HPDE6-E6E7 (cell line): ENCODE measurements around the gene KRT33B.
A peak's percentile ranks its signal among the peaks of the same experiment; 100 is the strongest.

Experiments used
- DNase-seq: peaks from one replicate; pipeline ENCODE4 v3.0.0; 2011; ENCODE audit warnings: missing footprints; ENCODE audit errors: extremely low spot score

The KRT33B gene

DNA sequence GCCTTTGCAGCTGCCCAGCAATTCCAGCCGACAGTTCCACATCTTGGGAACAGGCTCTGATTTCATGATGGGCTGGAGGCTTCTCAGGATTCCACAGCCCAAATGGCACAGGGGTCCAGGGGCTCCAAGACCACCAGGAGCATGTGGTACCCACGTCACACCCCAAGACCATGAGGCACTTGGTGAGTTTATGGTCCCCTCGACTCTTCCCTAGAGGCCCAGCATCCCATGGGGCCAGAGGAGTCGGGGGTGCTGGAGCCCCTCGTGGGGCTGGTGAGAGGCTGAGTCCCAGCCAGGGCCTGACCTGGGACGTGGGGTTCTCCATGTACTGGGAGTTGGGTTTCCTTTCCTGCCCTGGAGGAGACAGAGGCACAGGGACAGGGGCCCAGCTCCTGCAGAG lies 44.0 kb downstream of the KRT33B start:
- no peak for DNase-seq

DNA sequence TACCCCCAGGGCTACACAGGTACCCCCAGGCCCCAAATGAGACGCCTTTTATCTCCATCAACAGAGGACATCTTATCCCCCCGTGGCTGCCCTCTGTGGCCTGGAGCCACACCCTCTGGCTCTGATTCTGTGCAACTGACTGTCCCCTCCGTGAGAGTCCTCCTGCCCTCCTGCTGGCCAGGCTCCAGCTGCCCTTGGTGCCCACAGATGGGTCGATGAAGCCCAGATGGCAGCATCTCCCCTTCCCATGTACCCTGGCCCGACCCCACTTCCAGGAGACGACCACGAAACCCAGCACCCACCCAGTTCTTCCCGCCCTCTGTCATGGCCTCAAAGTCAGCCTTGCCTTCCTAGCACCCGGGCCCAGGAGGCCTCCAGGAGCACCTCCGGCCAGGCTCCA lies 44.5 kb downstream of the KRT33B start:
- DNase-seq, result no peak

DNA sequence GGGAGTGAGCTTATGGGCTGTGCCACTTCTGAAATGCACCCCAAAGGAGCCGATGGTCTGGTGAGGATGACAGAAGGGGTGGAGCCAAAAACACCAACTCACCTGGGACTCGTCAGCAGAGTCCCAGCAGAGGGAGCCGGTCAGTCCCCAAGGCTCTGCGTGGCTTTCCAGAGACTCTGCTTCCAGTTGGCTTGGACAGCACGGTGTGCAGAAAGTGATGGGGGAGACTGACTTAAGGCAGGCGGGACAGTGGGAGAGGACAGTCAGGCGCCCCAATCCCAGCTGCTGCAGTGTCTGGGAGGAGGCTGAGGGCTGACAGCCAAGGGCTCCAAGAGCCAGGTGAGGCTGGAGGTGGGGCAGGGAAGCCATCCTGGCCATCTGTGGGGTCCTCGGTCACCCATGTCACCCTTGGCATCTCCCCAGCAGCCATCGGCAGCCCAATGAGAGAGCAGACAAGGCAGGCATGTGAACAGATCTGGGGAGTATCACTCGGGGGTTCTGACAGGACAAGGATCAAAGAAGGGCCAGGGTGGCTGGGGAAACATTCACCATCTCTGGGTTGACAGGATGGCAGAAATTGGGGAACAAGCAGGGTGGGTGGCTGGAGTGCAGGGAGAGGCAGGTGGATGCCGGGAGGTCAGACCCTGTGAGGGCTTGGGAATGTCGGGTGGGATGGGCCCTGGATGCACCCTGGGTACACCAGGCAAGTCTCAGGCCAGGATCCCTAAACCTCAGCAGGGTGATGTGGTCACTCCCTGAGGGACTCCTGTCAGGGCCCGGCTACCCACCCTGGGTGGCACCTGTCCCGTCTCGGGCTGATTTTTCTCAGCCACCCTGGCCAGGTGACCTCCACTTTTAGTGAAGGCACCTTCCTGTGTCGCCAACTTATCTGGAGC lies 45.2 kb downstream of the KRT33B start:
- peak; percentile 61 for DNase-seq

DNA sequence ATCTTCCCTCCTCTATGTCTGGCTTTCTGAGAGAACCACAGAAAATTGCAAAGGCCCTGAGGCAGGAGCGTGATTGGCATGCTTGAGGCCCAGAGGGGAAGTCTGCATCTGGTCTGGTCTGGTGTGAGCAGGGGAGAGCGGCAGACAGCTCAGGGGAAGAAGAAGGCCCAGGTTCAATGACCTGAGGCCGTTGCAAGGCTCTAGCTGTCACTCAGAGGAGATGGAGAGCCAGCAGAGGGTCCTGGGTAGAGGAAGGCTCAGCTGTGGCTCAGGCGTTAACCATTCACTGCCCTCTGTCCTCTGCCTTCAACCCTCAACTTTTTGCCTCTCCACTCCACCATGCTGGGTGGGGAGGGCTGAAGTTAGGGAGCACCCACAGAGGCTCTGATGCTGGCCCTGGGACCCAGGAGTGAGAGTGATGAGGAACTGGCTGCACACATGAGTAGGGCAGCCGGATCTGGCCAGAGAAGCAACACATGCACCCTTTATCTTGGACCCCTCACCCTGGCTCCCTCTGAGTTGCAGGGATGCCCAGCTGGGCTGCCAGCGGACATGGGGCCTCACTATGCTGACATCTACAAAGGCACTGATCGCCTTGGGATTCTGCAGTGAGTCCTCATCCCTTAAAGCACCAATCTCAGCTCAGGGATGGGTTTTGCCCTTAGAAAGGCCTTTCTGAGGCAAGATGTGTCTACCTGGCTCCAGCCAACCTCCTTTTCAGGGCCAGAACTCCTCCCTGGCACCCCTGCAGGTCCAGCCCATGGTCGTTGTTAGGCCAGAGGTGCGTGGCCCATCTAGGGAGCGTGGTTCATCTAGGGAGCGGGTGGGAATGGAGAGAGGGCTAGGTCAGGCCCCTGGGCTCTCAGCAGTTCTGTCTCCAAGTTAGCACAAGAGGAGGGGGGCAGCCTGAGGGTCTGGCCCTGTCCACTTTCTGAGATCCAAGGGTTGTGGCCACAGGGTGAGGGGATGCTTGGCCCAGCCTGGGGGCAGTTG lies 46.4 kb downstream of the KRT33B start:
- DNase-seq, result no peak

DNA sequence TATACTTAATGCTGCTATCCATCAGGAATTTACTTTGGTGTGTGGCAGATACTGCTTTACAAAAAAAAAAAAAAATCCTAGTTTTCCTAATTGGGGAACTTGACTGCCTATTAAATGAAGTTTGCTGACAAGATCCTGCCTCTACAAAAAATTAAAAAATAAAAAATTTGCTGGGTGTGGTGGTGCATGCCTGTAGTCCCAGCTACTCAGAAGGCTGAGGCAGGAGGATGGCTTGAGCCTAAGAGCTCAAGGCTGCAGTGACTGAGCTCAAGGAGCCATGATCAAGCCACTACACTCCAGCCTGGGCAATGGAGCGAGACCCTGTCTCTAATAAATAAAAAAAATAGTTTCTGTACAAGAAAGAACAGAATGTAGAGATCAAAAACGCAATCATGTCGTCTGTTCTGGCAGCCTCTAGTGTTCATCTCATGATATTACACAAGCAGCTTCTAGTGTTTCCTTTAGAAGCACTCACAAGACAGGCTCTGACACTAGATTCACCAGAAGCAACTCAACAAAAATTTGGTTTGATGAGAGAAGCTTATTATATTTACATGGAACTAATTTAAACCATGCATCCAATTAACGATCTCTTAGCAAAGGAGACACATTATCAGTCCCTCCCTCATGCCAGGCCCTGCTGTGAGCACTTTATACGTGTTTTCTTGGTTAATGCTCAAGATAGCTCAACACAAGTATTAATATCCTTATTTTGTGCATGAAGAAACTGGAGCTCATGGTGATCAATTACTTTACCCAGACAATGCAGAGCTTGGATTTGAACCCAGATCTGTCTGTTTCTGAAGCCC lies 47.3 kb downstream of the KRT33B start:
- DNase-seq, result peak; percentile 45

DNA sequence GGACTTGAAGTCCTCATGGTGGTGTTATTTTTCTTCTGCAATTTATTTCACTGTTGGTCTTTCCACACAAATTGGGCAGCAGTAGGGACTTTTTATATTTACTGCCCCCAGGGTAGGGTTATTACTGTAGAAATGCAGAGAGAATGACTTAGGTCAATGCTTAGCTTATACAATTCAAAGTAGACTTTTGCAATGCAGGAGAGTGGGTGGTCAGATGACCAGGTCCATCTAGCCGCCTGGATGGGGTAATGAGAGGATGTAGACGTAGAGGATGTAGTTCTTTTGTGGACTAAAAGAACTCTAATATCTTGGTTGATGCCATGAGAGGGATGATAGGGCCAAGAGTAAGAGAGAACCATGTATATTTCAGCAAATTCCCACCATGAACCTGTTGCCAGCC lies 51.4 kb downstream of the KRT33B start:
- no peak for DNase-seq

DNA sequence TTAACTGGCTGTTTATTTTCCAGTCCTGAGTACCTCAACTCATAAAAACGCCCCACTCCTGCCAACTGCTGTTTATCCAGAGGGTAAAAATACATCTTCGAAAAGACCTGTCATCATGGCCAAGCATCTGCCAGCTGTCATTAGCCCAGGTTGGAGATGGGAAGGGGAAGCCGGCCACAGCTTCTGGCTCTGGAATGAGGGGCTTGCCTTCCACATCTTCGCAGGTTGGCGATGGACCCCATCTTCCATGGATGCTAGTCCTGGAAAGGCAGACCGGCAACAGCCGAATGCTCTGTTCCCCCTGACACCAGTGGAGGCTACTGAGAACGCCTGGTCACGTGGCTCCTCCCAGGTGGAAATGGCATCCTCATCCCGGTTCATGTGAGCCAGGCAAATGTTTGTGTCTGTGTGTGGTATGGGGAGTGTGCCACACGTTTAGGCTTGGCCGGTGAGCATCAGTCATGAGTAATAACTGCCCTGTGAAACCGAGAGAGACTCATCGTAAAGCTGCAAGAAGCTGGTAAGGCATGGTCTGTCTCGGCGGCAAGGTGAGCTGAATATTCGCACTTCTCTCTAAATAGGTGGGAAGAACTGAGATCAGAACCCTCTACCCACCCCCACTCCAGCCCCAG lies 53.7 kb downstream of the KRT33B start:
- peak; percentile 46 for DNase-seq

DNA sequence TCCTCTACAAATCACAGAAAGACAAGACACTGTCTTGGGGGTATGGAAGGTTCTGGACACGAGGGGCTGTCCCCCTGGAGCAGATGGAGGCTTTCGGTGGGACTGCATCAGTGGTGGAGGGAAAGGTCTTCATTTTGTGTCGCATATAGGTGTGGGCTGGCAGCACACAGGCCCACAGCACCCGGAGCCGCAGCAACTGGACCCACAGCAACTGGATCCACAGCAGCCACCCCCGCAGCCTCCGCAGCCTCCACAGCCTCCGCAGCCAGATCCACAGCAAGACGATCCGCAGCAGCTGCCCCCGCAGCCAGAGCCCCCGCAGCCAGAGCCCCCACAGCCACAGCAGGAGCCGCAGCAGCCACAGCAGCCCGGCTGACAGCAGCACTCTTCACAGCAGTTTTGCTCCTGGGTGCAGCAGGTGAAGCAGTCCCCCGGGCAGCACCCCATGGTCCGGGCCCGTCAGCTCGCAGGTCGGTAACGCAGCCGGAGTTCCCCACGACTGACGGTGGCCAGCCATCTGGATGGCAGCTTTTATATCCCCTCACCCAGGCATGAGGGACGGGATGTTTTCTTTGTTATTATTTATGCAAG lies 54.3 kb downstream of the KRT33B start, which contains the start of gene KRTAP17-1:
KRTAP17-1 (minus strand) TSS at position 507 of the 591 bp plus-strand sequence; CDS start at position 447, 60 bp downstream.
- no peak for DNase-seq
